IMR-90 (cell line): ENCODE results near the gene GPR180. TPM values are rescaled to one million over a fixed set of nuclear protein-coding genes. Genes with fewer than 3 reads are reported as not detected.

ENCODE experiments used
- ATAC-seq: fragments of 200-7000 bp; cut with Tn5 transposase; 2 replicates; pipeline ENCODE4 v1.9.1; 2020; ENCODE audit warnings: low read depth, mild to moderate bottlenecking, moderate library complexity
- BruUV-seq: library from RNA; stranded (reverse); fragments of 400-500 nt; replicated peaks from 2 replicates; lab custom pipeline; 2021; lab: Mats Ljungman, UMichigan
- CTCF ChIA-PET: fragments of 300-600 bp; formaldehyde crosslinking; extraction: SDS; loops from one replicate; lab custom pipeline; 2021; ENCODE audit warnings: antibody characterized with exemption; lab: Yijun Ruan, JAX
- POLR2A ChIA-PET: fragments of 300-600 bp; sonication (Branson Sonifier 250); formaldehyde crosslinking; loops from one replicate; lab custom pipeline; 2022; ENCODE audit warnings: antibody characterized with exemption; ENCODE audit not compliant: unreplicated experiment; lab: Charles Lee
- DNase-seq: peaks from one replicate; pipeline ENCODE4 v3.0.0; 2013
- H2AFZ ChIP-seq: replicated peaks from 2 replicates; pipeline ENCODE3; 2013; ENCODE audit warnings: low read length, mild to moderate bottlenecking; ENCODE audit not compliant: poor library complexity
- H2AK5ac ChIP-seq: 2 replicates; pipeline ENCODE4 v1.6.1; 2013; ENCODE audit warnings: low read depth, low read length, inconsistent platforms
- H2AK9ac ChIP-seq: replicated peaks from 2 replicates; pipeline ENCODE3; 2013; ENCODE audit warnings: mild to moderate bottlenecking, low read depth, low read length, moderate library complexity; ENCODE audit not compliant: poor library complexity
- H2BK120ac ChIP-seq: 2 replicates; pipeline ENCODE4 v1.6.1; 2013; ENCODE audit warnings: low read depth, low read length, inconsistent platforms
- H2BK15ac ChIP-seq: 3 replicates; pipeline ENCODE4 v1.6.1; 2013; ENCODE audit warnings: low read depth, low read length, inconsistent platforms
- H2BK20ac ChIP-seq: 2 replicates; pipeline ENCODE4 v1.6.1; 2013; ENCODE audit warnings: low read depth, mild to moderate bottlenecking, inconsistent platforms, low read length, moderate library complexity
- H2BK5ac ChIP-seq: 2 replicates; pipeline ENCODE4 v1.6.1; 2013; ENCODE audit warnings: mild to moderate bottlenecking, low read depth, low read length, inconsistent platforms; ENCODE audit not compliant: poor library complexity, severe bottlenecking
- H3K14ac ChIP-seq: replicated peaks from 2 replicates; pipeline ENCODE4 v1.6.1; 2013; ENCODE audit warnings: low read depth, low read length, inconsistent platforms
- H3K18ac ChIP-seq: 2 replicates; pipeline ENCODE4 v1.6.1; 2013; ENCODE audit warnings: low read depth, low read length, control low read depth
- H3K23ac ChIP-seq: 2 replicates; pipeline ENCODE4 v1.6.1; 2013; ENCODE audit warnings: low read depth, low read length, inconsistent platforms
- H3K27ac ChIP-seq: 2 replicates; pipeline ENCODE4 v1.5.1; 2013; ENCODE audit warnings: mild to moderate bottlenecking, control low read depth, low read length; ENCODE audit not compliant: insufficient read depth
- H3K27me3 ChIP-seq: 2 replicates; pipeline ENCODE4 v1.6.1; 2013; ENCODE audit warnings: low read length; ENCODE audit not compliant: control insufficient read depth, insufficient read depth
- H3K36me3 ChIP-seq: 2 replicates; pipeline ENCODE4 v1.6.1; 2013; ENCODE audit warnings: low read length, mixed read lengths; ENCODE audit not compliant: control insufficient read depth, insufficient read depth
- H3K4ac ChIP-seq: 2 replicates; pipeline ENCODE4 v1.6.1; 2013; ENCODE audit warnings: low read depth, low read length, inconsistent platforms
- H3K4me1 ChIP-seq: 2 replicates; pipeline ENCODE4 v1.6.1; 2013; ENCODE audit warnings: low read length, mixed read lengths; ENCODE audit not compliant: control insufficient read depth, insufficient read depth
- H3K4me2 ChIP-seq: 2 replicates; pipeline ENCODE4 v1.6.1; 2013; ENCODE audit warnings: low read depth, mild to moderate bottlenecking, control low read depth, low read length, moderate library complexity
- H3K4me3 ChIP-seq: 2 replicates; pipeline ENCODE4 v1.5.1; 2013; ENCODE audit warnings: low read depth, mild to moderate bottlenecking, control low read depth, low read length, moderate library complexity; ENCODE audit not compliant: insufficient read depth
- H3K56ac ChIP-seq: 2 replicates; pipeline ENCODE4 v1.6.1; 2013; ENCODE audit warnings: low read length, inconsistent platforms; ENCODE audit not compliant: insufficient read depth; ENCODE audit errors: extremely low read depth
- H3K79me1 ChIP-seq, 2 experiments: 2 replicates each; pipeline ENCODE4 v1.6.1; 2013; ENCODE audit warnings: low read length in 2 of 2, inconsistent platforms in 1 of 2, low read depth in 1 of 2
- H3K9ac ChIP-seq: 2 replicates; pipeline ENCODE4 v1.6.1; 2013; ENCODE audit warnings: low read depth, low read length, control low read depth
- H3K9me1 ChIP-seq: 2 replicates; pipeline ENCODE4 v1.6.1; 2013; ENCODE audit warnings: low read length, inconsistent platforms; ENCODE audit not compliant: insufficient read depth
- H3K9me3 ChIP-seq: 2 replicates; pipeline ENCODE4 v1.6.1; 2013; ENCODE audit warnings: low read length; ENCODE audit not compliant: control insufficient read depth, insufficient read depth
- H4K20me1 ChIP-seq: 2 replicates; pipeline ENCODE4 v1.6.1; 2013; ENCODE audit warnings: low read length, inconsistent platforms; ENCODE audit not compliant: insufficient read depth
- H4K5ac ChIP-seq: 2 replicates; pipeline ENCODE4 v1.6.1; 2013; ENCODE audit warnings: mild to moderate bottlenecking, low read depth, low read length, control low read depth
- H4K8ac ChIP-seq, 2 experiments: 2 replicates each; pipeline ENCODE4 v1.6.1; 2013; ENCODE audit warnings: low read depth in 2 of 2, low read length in 2 of 2, control low read depth in 1 of 2, inconsistent platforms in 1 of 2
- H4K91ac ChIP-seq: 2 replicates; pipeline ENCODE4 v1.6.1; 2013; ENCODE audit warnings: low read depth, low read length, inconsistent platforms; ENCODE audit not compliant: insufficient read depth
- CEBPB ChIP-seq: IDR thresholded peaks from 2 replicates; pipeline ENCODE4 v1.6.1; 2012; ENCODE audit warnings: low read depth, low read length, improper control_type of control experiment
- ELK1 ChIP-seq: fragments of 150-350 bp; IDR thresholded peaks from 2 replicates; pipeline ENCODE4 v1.6.1; 2016; ENCODE audit warnings: low read depth, mild to moderate bottlenecking, low read length, moderate library complexity, borderline replicate concordance
- FOS ChIP-seq: fragments of 150-350 bp; IDR thresholded peaks from 2 replicates; pipeline ENCODE4 v1.6.1; 2016; ENCODE audit warnings: low read depth, low read length
- MAFK ChIP-seq: IDR thresholded peaks from 2 replicates; pipeline ENCODE4 v1.6.1; 2012; ENCODE audit warnings: low read depth, low read length, improper control_type of control experiment
- MAZ ChIP-seq: IDR thresholded peaks from 2 replicates; pipeline ENCODE4 v1.6.1; 2012; ENCODE audit warnings: low read depth, mild to moderate bottlenecking, low read length, improper control_type of control experiment, moderate library complexity, borderline replicate concordance
- MXI1 ChIP-seq: IDR thresholded peaks from 2 replicates; pipeline ENCODE4 v1.6.1; 2012; ENCODE audit warnings: low read depth, mild to moderate bottlenecking, low read length, moderate library complexity, borderline replicate concordance
- NFE2L2 ChIP-seq: fragments of 150-350 bp; IDR thresholded peaks from 2 replicates; pipeline ENCODE4 v1.6.1; 2016; ENCODE audit warnings: low read depth, mild to moderate bottlenecking, low read length
- POLR2A ChIP-seq: IDR thresholded peaks from 2 replicates; pipeline ENCODE4 v1.6.1; 2012; ENCODE audit warnings: mild to moderate bottlenecking, low read depth, low read length
- RAD21 ChIP-seq: IDR thresholded peaks from 2 replicates; pipeline ENCODE4 v1.6.1; 2012; ENCODE audit warnings: low read length, improper control_type of control experiment
- RCOR1 ChIP-seq: IDR thresholded peaks from 2 replicates; pipeline ENCODE4 v1.6.1; 2012; ENCODE audit warnings: mild to moderate bottlenecking, low read length, improper control_type of control experiment; ENCODE audit not compliant: insufficient replicate concordance
- SMC3 ChIP-seq: fragments of 150-350 bp; IDR thresholded peaks from 2 replicates; pipeline ENCODE4 v1.6.1; 2016; ENCODE audit warnings: low read depth, mild to moderate bottlenecking, antibody characterized with exemption, low read length, moderate library complexity
- USF2 ChIP-seq: fragments of 150-350 bp; IDR thresholded peaks from 2 replicates; pipeline ENCODE4 v1.6.1; 2017; ENCODE audit warnings: mild to moderate bottlenecking, antibody characterized with exemption, low read length, low read depth
- WGBS, 2 experiments: methylation state at CpG; one replicate each; pipeline versions ENCODE4 v1.1.5 to v1.1.7; 2013; ENCODE audit warnings: missing lambda C conversion rate in 2 of 2; ENCODE audit not compliant: insufficient read length in 1 of 2; ENCODE audit errors: extremely low coverage in 2 of 2; 5-methylcytosine and 5-hydroxymethylcytosine counted together
- dilution Hi-C: fragments of 300-500 bp; cut with HindIII; formaldehyde crosslinking; loops from one replicate; pipeline ENCODE4 v1.14.3; 2018; ENCODE audit warnings: low sequenced_read_pairs; ENCODE audit not compliant: unreplicated experiment
- in situ Hi-C: fragments of 300-500 bp; cut with MboI; formaldehyde crosslinking; loops from 3 replicates; pipeline ENCODE4 v1.14.3; 2019; ENCODE audit warnings: low sequenced_read_pairs, inconsistent platforms, mixed read lengths
- intact Hi-C: fragments of 100-400 bp; cut with micrococcal nuclease; formaldehyde crosslinking; loops from 2 replicates; pipeline ENCODE4 v1.10.0; 2022
- polyA plus RNA-seq, 3 experiments: library from polyadenylated mRNA; depleted of rRNA; stranded (reverse); fragments of >200 nt; gene quantifications; 2 replicates each; pipeline ENCODE4 v1.2.3, GENCODE V29; 2012; ENCODE audit warnings: low replicate concordance in 1 of 3
- total RNA-seq: library from RNA; depleted of rRNA; stranded (reverse); fragments of >200 nt; gene quantifications from 2 replicates; pipeline ENCODE4 v1.2.3, GENCODE V29; 2012
- TF ChIP-seq, protein P1 (sequence below): conservative IDR thresholded peaks from 2 replicates; pipeline ENCODE4 v1.5.1; 2012; ENCODE audit warnings: mild to moderate bottlenecking, low read depth, low read length, improper control_type of control experiment

GPR180 gene
- total and polyA plus RNA-seq, 2 of the 4 experiments (the other 2 are of a cell fraction), result 2.8 to 10.8 TPM

- Histone ChIP-seq H4K91ac (no peak overlapping the region), H3K4me2 (peak overlapping the region; percentile 56; the same call in 1 of the 2 replicates), H3K9ac (no peak overlapping the region), H3K4ac (no peak overlapping the region), H3K23ac (no peak overlapping the region), H3K4me1 (peaks cover 3% of the 10 kb centered on the region; the same call in 1 of the 2 replicates), H2BK20ac (no peak overlapping the region), H3K27ac (no peak overlapping the region; the same call in 1 of the 2 replicates), H3K36me3 (no peaks in the 10 kb centered on the region), H3K9me3 (no peaks in the 10 kb centered on the region), H2AFZ (no peak overlapping the region), H3K79me1 (no peaks in the 10 kb centered on the region), H4K8ac (no peak overlapping the region), H2BK5ac (no peak overlapping the region), H3K27me3 (no peaks in the 10 kb centered on the region), H3K14ac (no peak overlapping the region), H2BK120ac (no peak overlapping the region), H3K4me3 (no peak overlapping the region), H3K56ac (no peak overlapping the region), H4K5ac (no peak overlapping the region), H4K20me1 (no peaks in the 10 kb centered on the region), H2AK5ac (no peak overlapping the region), H2BK15ac (no peak overlapping the region), H2AK9ac (no peak overlapping the region), H3K18ac (no peak overlapping the region), H3K9me1 (no peaks in the 10 kb centered on the region)
- POLR2A ChIA-PET, result no interaction called here
- ATAC-seq (0 out of 2 replicates have a peak, but pooled peaks have one; percentile 6), DNase-seq (peak; percentile 34)
- in situ Hi-C loops (no loop called here), dilution Hi-C loops (no loop called here), intact Hi-C loops (no loop called here)
- no TSS peak for BruUV-seq
- no CpG with 5 or more reads among the region's 2 CpGs for WGBS, 2 experiments
- CTCF ChIA-PET, result interaction anchor here (0.6 kb wide), 2 partner anchors 193 to 205 kb away, joined by 3 read pairs; no protein-coding TSS in a partner anchor
- TF ChIP-seq NFE2L2 (no peak), FOS (no peak), SMC3 (no peak), MXI1 (no peak), USF2 (no peak), RAD21 (no peak), CEBPB (no peak), ELK1 (no peak), POLR2A (no peak), RCOR1 (no peak), MAZ (no peak), MAFK (no peak)
- TF ChIP-seq, protein P1, sequence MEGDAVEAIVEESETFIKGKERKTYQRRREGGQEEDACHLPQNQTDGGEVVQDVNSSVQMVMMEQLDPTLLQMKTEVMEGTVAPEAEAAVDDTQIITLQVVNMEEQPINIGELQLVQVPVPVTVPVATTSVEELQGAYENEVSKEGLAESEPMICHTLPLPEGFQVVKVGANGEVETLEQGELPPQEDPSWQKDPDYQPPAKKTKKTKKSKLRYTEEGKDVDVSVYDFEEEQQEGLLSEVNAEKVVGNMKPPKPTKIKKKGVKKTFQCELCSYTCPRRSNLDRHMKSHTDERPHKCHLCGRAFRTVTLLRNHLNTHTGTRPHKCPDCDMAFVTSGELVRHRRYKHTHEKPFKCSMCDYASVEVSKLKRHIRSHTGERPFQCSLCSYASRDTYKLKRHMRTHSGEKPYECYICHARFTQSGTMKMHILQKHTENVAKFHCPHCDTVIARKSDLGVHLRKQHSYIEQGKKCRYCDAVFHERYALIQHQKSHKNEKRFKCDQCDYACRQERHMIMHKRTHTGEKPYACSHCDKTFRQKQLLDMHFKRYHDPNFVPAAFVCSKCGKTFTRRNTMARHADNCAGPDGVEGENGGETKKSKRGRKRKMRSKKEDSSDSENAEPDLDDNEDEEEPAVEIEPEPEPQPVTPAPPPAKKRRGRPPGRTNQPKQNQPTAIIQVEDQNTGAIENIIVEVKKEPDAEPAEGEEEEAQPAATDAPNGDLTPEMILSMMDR, result no peak
Measured at GRCh38 chr13:94640721-94641120, 39.1 kb downstream of the GPR180 start.
